Measurements from ENCODE around the gene LMF1. TPM values are rescaled to one million over a fixed set of nuclear protein-coding genes. Genes with fewer than 3 reads are reported as not detected.
"Not testable (repeated sequence)": the region's sequence is repeated elsewhere in the genome, so short reads cannot be mapped to it uniquely, and the experiment has no call there.

The LMF1 gene
- polyA plus RNA-seq, 3 donors: 5.9 to 14.7 (median 10.6) TPM

- DNase-seq: no peak
- Histone ChIP-seq H3K79me2 (ENCODE audit: insufficient read depth, low read length) (no peaks in the 10 kb centered on the region), H3K36me3 (replicated peaks in 1 of 2; ENCODE audit: control insufficient read depth in 1 of 2, insufficient read depth in 2 of 2, low read length in 2 of 2) (no peaks in the 10 kb centered on the region), H3K4me3 (replicated peaks in 1 of 3; ENCODE audit: low read depth in 2 of 3, low read length in 3 of 3) (no peak overlapping the region), H3K4me1 (ENCODE audit: control insufficient read depth in 1 of 2, insufficient read depth in 2 of 2, low read length in 2 of 2) (no peaks in the 10 kb centered on the region), H3K27me3 (ENCODE audit: control insufficient read depth in 2 of 2, insufficient read depth in 2 of 2, low read length in 2 of 2) (no peaks in the 10 kb centered on the region), H4K20me1 (ENCODE audit: insufficient read depth, low read length) (no peaks in the 10 kb centered on the region), H3K9ac (ENCODE audit: insufficient read depth, low read length, poor library complexity, severe bottlenecking) (no peak overlapping the region), H3K4me2 (replicated peaks; ENCODE audit: extremely low read depth, low read length, poor library complexity, severe bottlenecking) (no peak overlapping the region), H2AFZ (ENCODE audit: insufficient read depth, low read depth, low read length, poor library complexity, severe bottlenecking) (no peak overlapping the region), H3K27ac (ENCODE audit: low read depth in 1 of 2, low read length in 2 of 2) (no peak overlapping the region), H3K9me3 (replicated peaks in 1 of 2; ENCODE audit: control insufficient read depth in 1 of 2, insufficient read depth in 1 of 2, low read length in 2 of 2) (peaks cover 0 to 36% of the 10 kb centered on the region in 2 donors)
- peaks cover under 1 to 3% of the 10 kb centered on the region in 2 donors for H3K36me3 Mint-ChIP-seq
- 98% methylated on average over 22 of the region's 24 CpGs for WGBS (ENCODE audit: insufficient coverage)
- H3K4me3 Mint-ChIP-seq: no peak overlapping the region
- TF ChIP-seq CTCF (IDR thresholded peaks at IDR 0.05): no peak
- no peak overlapping the region for H3K27ac Mint-ChIP-seq
- H3K9me3 Mint-ChIP-seq: peaks cover 2 to 26% (median 12%) of the 10 kb centered on the region in 7 donors
- intact Hi-C loops (cut with micrococcal nuclease): no loop called here
- no peaks in the 10 kb centered on the region for H3K4me1 Mint-ChIP-seq
- peaks cover 1 to 3% (median 2%) of the 10 kb centered on the region in 3 donors for H3K27me3 Mint-ChIP-seq (ENCODE audit: low read depth in 3 of 3)
These were observed 11.3 kb downstream of the LMF1 start for GRCh38 chr16:959232-960040.

- Histone ChIP-seq H3K36me3 (replicated peaks in 1 of 2; ENCODE audit: control insufficient read depth in 1 of 2, insufficient read depth in 2 of 2, low read length in 2 of 2) (peaks cover 2 to 12% of the 10 kb centered on the region in 2 donors), H3K9me3 (replicated peaks in 1 of 2; ENCODE audit: control insufficient read depth in 1 of 2, insufficient read depth in 1 of 2, low read length in 2 of 2) (peaks cover 0 to 14% of the 10 kb centered on the region in 2 donors)
- H3K4me3 Mint-ChIP-seq; H3K9ac ChIP-seq (ENCODE audit: insufficient read depth, low read length, poor library complexity, severe bottlenecking); H3K27ac Mint-ChIP-seq; H3K4me2 ChIP-seq (replicated peaks; ENCODE audit: extremely low read depth, low read length, poor library complexity, severe bottlenecking); DNase-seq; H3K4me3 ChIP-seq (replicated peaks in 1 of 3; ENCODE audit: low read depth in 2 of 3, low read length in 3 of 3); H3K79me2 ChIP-seq (ENCODE audit: insufficient read depth, low read length); H3K27ac ChIP-seq (ENCODE audit: low read depth in 1 of 2, low read length in 2 of 2); H4K20me1 ChIP-seq (ENCODE audit: insufficient read depth, low read length); H3K27me3 ChIP-seq (ENCODE audit: control insufficient read depth in 2 of 2, insufficient read depth in 2 of 2, low read length in 2 of 2); H2AFZ ChIP-seq (ENCODE audit: insufficient read depth, low read depth, low read length, poor library complexity, severe bottlenecking); H3K27me3 Mint-ChIP-seq (ENCODE audit: low read depth in 3 of 3); intact Hi-C loops (cut with micrococcal nuclease); H3K4me1 ChIP-seq (ENCODE audit: control insufficient read depth in 1 of 2, insufficient read depth in 2 of 2, low read length in 2 of 2); H3K4me1 Mint-ChIP-seq: not testable (repeated sequence)
- Mint-ChIP-seq H3K9me3 (peaks cover 0 to 11% (median 6%) of the 10 kb centered on the region in 7 donors), H3K36me3 (peaks cover 23 to 24% of the 10 kb centered on the region in 2 donors)
- 96% methylated on average over 9 of the region's 27 CpGs for WGBS (ENCODE audit: insufficient coverage)
These were observed 15.0 kb downstream of the LMF1 start for GRCh38 chr16:955766-956165.

- H3K4me1 ChIP-seq (ENCODE audit: control insufficient read depth in 1 of 2, insufficient read depth in 2 of 2, low read length in 2 of 2); H3K27me3 ChIP-seq (ENCODE audit: control insufficient read depth in 2 of 2, insufficient read depth in 2 of 2, low read length in 2 of 2); H3K27me3 Mint-ChIP-seq (ENCODE audit: low read depth in 3 of 3); H3K9me3 ChIP-seq (replicated peaks in 1 of 2; ENCODE audit: control insufficient read depth in 1 of 2, insufficient read depth in 1 of 2, low read length in 2 of 2); H3K79me2 ChIP-seq (ENCODE audit: insufficient read depth, low read length); H3K4me3 Mint-ChIP-seq; H2AFZ ChIP-seq (ENCODE audit: insufficient read depth, low read depth, low read length, poor library complexity, severe bottlenecking); H3K4me3 ChIP-seq (replicated peaks in 1 of 3; ENCODE audit: low read depth in 2 of 3, low read length in 3 of 3); H4K20me1 ChIP-seq (ENCODE audit: insufficient read depth, low read length); H3K4me1 Mint-ChIP-seq; H3K4me2 ChIP-seq (replicated peaks; ENCODE audit: extremely low read depth, low read length, poor library complexity, severe bottlenecking); H3K27ac Mint-ChIP-seq; H3K9ac ChIP-seq (ENCODE audit: insufficient read depth, low read length, poor library complexity, severe bottlenecking); H3K27ac ChIP-seq (ENCODE audit: low read depth in 1 of 2, low read length in 2 of 2); intact Hi-C loops (cut with micrococcal nuclease); DNase-seq: not testable (repeated sequence)
- no CpG with 5 or more reads among the region's 7 CpGs for WGBS (ENCODE audit: insufficient coverage)
- H3K36me3 ChIP-seq (replicated peaks in 1 of 2; ENCODE audit: control insufficient read depth in 1 of 2, insufficient read depth in 2 of 2, low read length in 2 of 2): peaks cover 2 to 12% of the 10 kb centered on the region in 2 donors
- H3K9me3 Mint-ChIP-seq: peaks cover 0 to 15% (median 8%) of the 10 kb centered on the region in 7 donors
- H3K36me3 Mint-ChIP-seq: peaks cover 23 to 24% of the 10 kb centered on the region in 2 donors
These were observed 17.0 kb downstream of the LMF1 start for GRCh38 chr16:953818-954217.

All from CD14-positive monocyte (primary cell).